GM13976 (cell line): Measurements from ENCODE around the gene GJA1.
"Not testable (repeated sequence)": the region's sequence is repeated elsewhere in the genome, so short reads cannot be mapped to it uniquely, and the experiment has no call there.

Experiments used
- DNase-seq: peaks from one replicate; pipeline ENCODE4 v3.0.0; 2012; ENCODE audit warnings: low spot score
- CTCF ChIP-seq: IDR thresholded peaks from 2 replicates; pipeline ENCODE4 v1.5.1; 2012; ENCODE audit warnings: borderline replicate concordance, mild to moderate bottlenecking; ENCODE audit not compliant: insufficient read depth; ENCODE audit errors: extremely low read depth, missing control alignments, control extremely low read depth
- in situ Hi-C: fragments of 300-500 bp; cut with MboI; formaldehyde crosslinking; loops from one replicate; pipeline ENCODE4 v1.12.0; 2022; ENCODE audit warnings: low sequenced_read_pairs, mixed read lengths, inconsistent platforms; ENCODE audit not compliant: unreplicated experiment

Gene GJA1

GRCh38 chr6:121428872-121429756 lies 6.3 kb upstream of the GJA1 start:
- in situ Hi-C loops, result loop anchor here (25.0 kb wide), 1 partner anchor 608 kb away; no protein-coding TSS in a partner anchor
- DNase-seq, result no peak
- no peak for TF ChIP-seq CTCF

GRCh38 chr6:121430514-121431460 lies 4.7 kb upstream of the GJA1 start:
- peak; percentile 12 for TF ChIP-seq CTCF
- in situ Hi-C loops, result loop anchor here (25.0 kb wide), 1 partner anchor 607 kb away; no protein-coding TSS in a partner anchor

GRCh38 chr6:121431776-121432175 lies 3.7 kb upstream of the GJA1 start:
- in situ Hi-C loops, result loop anchor here (25.0 kb wide), 1 partner anchor 606 kb away; no protein-coding TSS in a partner anchor
- not testable (repeated sequence) for DNase-seq

More at GRCh38 chr6:121430514-121431460, 4.7 kb upstream of the GJA1 start:
- no peak for DNase-seq

- TF ChIP-seq CTCF, result no peak
- no peak for DNase-seq
- in situ Hi-C loops, result loop anchor here (25.0 kb wide), 1 partner anchor 603 kb away; no protein-coding TSS in a partner anchor
These were observed 1.2 kb upstream of the GJA1 start for GRCh38 chr6:121434037-121434770.

- DNase-seq, result no peak
- in situ Hi-C loops, result loop anchor here (25.0 kb wide), 1 partner anchor 601 kb away; no protein-coding TSS in a partner anchor
These were observed 920 bp downstream of the GJA1 start for GRCh38 chr6:121436274-121436857.

More at GRCh38 chr6:121436274-121436857, 920 bp downstream of the GJA1 start:
- no peak for TF ChIP-seq CTCF
